K562 (cell line): ENCODE results near the gene KRTAP2-1. TPM values are rescaled to one million over a fixed set of nuclear protein-coding genes. Genes with fewer than 3 reads are reported as not detected.
"Not testable (repeated sequence)": the region's sequence is repeated elsewhere in the genome, so short reads cannot be mapped to it uniquely, and the experiment has no call there.

Experiments used
- ATAC-seq: fragments of 200-7000 bp; cut with Tn5 transposase; 3 replicates; pipeline ENCODE4 v1.9.1; 2020; ENCODE audit warnings: moderate library complexity
- BruUV-seq: library from RNA; stranded (reverse); fragments of 400-500 nt; replicated peaks from 2 replicates; lab custom pipeline; 2021; lab: Mats Ljungman, UMichigan
- CTCF ChIA-PET: fragments of 300-600 bp; formaldehyde crosslinking; extraction: SDS; loops from one replicate; lab custom pipeline; 2021; ENCODE audit warnings: low intra/inter-chr PET ratio; lab: Yijun Ruan, JAX
- POLR2A ChIA-PET: fragments of 300-600, 350-650 bp; sonication (Branson Sonifier 250); formaldehyde crosslinking; extraction: SDS; loops from one replicate; lab custom pipeline; 2021; ENCODE audit warnings: antibody characterized with exemption, inconsistent platforms; lab: Yijun Ruan, JAX
- DNase-seq, 4 experiments: peaks; one replicate each; pipeline versions ENCODE4 v3.0.0 to v3.0.0-alpha.2; 2011 to 2018; ENCODE audit warnings: low spot score in 3 of 4, mixed read lengths in 3 of 4; ENCODE audit errors: extremely low read depth in 1 of 4
- FAIRE-seq: peaks from 2 replicates; lab custom pipeline; 2011; peaks lifted over from hg19 to GRCh38; lab: Jason Lieb, UNC
- H2AFZ ChIP-seq: 2 replicates; pipeline ENCODE4 v1.6.0; 2011; ENCODE audit warnings: low read depth, low read length, control low read depth, inconsistent platforms
- H3K27ac ChIP-seq: fragments of 200-600 bp; 3 replicates; pipeline ENCODE4 v1.8.0; 2011; ENCODE audit warnings: low read depth, mild to moderate bottlenecking, control low read depth, inconsistent platforms, low read length, moderate library complexity, mixed read lengths; ENCODE audit errors: extremely low read depth
- H3K27me3 ChIP-seq, 2 experiments: fragments of 300-600 bp in 1 of 2; 2 replicates in 1 of 2; 3 replicates in 1 of 2; pipeline versions ENCODE4 v1.6.0 to v1.8.0; 2011; ENCODE audit warnings: inconsistent platforms in 2 of 2, low read length in 2 of 2, mild to moderate bottlenecking in 1 of 2, mixed read lengths in 1 of 2, moderate library complexity in 1 of 2; ENCODE audit not compliant: control insufficient read depth in 2 of 2, insufficient read depth in 2 of 2
- H3K36me3 ChIP-seq: fragments of 300-600 bp; 3 replicates; pipeline ENCODE4 v1.8.0; 2011; ENCODE audit warnings: mild to moderate bottlenecking, low read length, inconsistent platforms; ENCODE audit not compliant: control insufficient read depth, insufficient read depth
- H3K4me1 ChIP-seq, 2 experiments: fragments of 200-600 bp in 1 of 2; replicated peaks in 1 of 2; 2 replicates in 1 of 2; 3 replicates in 1 of 2; pipeline versions ENCODE4 v1.5.1 to v1.8.0; 2011; ENCODE audit warnings: inconsistent platforms in 2 of 2, low read length in 2 of 2, mild to moderate bottlenecking in 1 of 2, mixed read lengths in 1 of 2, moderate library complexity in 1 of 2; ENCODE audit not compliant: control insufficient read depth in 2 of 2, insufficient read depth in 2 of 2
- H3K4me2 ChIP-seq: 2 replicates; pipeline ENCODE4 v1.6.1; 2011; ENCODE audit warnings: low read length, control low read depth, inconsistent platforms, mixed read lengths; ENCODE audit not compliant: insufficient read depth
- H3K4me3 ChIP-seq: fragments of 200-600 bp; sonication (generic), shearing (Covaris generic); 2 replicates; pipeline ENCODE4 v1.5.1; 2016; ENCODE audit warnings: control low read depth, inconsistent platforms
- H3K79me2 ChIP-seq: fragments of 200-600 bp; 3 replicates; pipeline ENCODE4 v1.8.0; 2011; ENCODE audit warnings: low read length, inconsistent platforms; ENCODE audit not compliant: control insufficient read depth, insufficient read depth
- H3K9ac ChIP-seq, 2 experiments: 2 replicates each; pipeline versions ENCODE4 v1.6.0 to v1.6.1; 2011; ENCODE audit warnings: low read depth in 2 of 2, low read length in 2 of 2, control low read depth in 1 of 2, inconsistent platforms in 1 of 2, mild to moderate bottlenecking in 1 of 2, mixed read lengths in 1 of 2; ENCODE audit not compliant: insufficient read depth in 1 of 2
- H3K9me1 ChIP-seq: one replicate; pipeline ENCODE4 v1.6.0; 2011; ENCODE audit warnings: inconsistent platforms, mild to moderate bottlenecking, low read length, moderate library complexity; ENCODE audit not compliant: control insufficient read depth, insufficient read depth
- H3K9me3 ChIP-seq: replicated peaks from 2 replicates; pipeline ENCODE4 v1.5.1; 2011; ENCODE audit warnings: low read depth, low read length, inconsistent platforms; ENCODE audit not compliant: control insufficient read depth, insufficient read depth
- H4K20me1 ChIP-seq: replicated peaks from 2 replicates; pipeline ENCODE4 v1.6.1; 2011; ENCODE audit warnings: low read length, inconsistent platforms, mixed read lengths; ENCODE audit not compliant: control insufficient read depth, insufficient read depth
- DIDO1 ChIP-seq: fragments of 450-650 bp; IDR thresholded peaks from 2 replicates; pipeline ENCODE4 v1.6.1; 2016; ENCODE audit warnings: low read depth, missing biosample characterization, missing genetic modification characterization
- ELF2 ChIP-seq: fragments of 250-450 bp; sonication (Bioruptor Pico); IDR thresholded peaks from 2 replicates; pipeline ENCODE4 v1.5.0; 2021; ENCODE audit warnings: mild to moderate bottlenecking
- MED1 ChIP-seq: sonication (generic); formaldehyde crosslinking; IDR thresholded peaks from 2 replicates; pipeline ENCODE4 v1.8.1; 2023; ENCODE audit warnings: missing genetic modification reagents, borderline replicate concordance
- ZNF644 ChIP-seq: fragments of 200-800 bp; sonication (Bioruptor generic); IDR thresholded peaks from 2 replicates; pipeline ENCODE4 v1.6.1; 2016; ENCODE audit warnings: low read depth, missing genetic modification characterization, missing compliant biosample characterization
- ZNF668 ChIP-seq: fragments of 250-450 bp; sonication (Bioruptor Pico); IDR thresholded peaks from 2 replicates; pipeline ENCODE4 v1.8.0; 2022; ENCODE audit warnings: mild to moderate bottlenecking, inconsistent platforms
- WGBS: fragments of 100-300 bp; shearing (Covaris generic); methylation state at CpG from one replicate; pipeline ENCODE4 v1.1.6; 2016; ENCODE audit warnings: low coverage, mixed read lengths; ENCODE audit not compliant: insufficient coverage; ENCODE audit errors: missing lambda C conversion rate; 5-methylcytosine and 5-hydroxymethylcytosine counted together
- in situ Hi-C: fragments of 300-500 bp; cut with MboI; formaldehyde crosslinking; loops from 4 replicates; pipeline ENCODE4 v1.15.0; 2018; ENCODE audit warnings: inconsistent platforms, mixed read lengths
- intact Hi-C: fragments of 100-400 bp; cut with micrococcal nuclease; formaldehyde crosslinking; loops from 2 replicates; pipeline ENCODE4 v1.14.2; 2022
- polyA plus RNA-seq, 8 experiments: library from polyadenylated mRNA; depleted of rRNA in 4 of 8; stranded (reverse) in 5 of 8; unstranded in 3 of 8; fragments of >200 nt; fragmentation: Nextera tagmentation in 2 of 8; fragmentation: Illumina TruSeq in 1 of 8; extraction: Ambion mirVana in 2 of 8; extraction: Trizol in 1 of 8; gene quantifications; 2 replicates each; pipeline versions ENCODE4 v1.2.1 to v1.2.3, GENCODE V29; 2011 to 2014; ENCODE audit warnings: inconsistent platforms in 1 of 8, missing spikeins in 1 of 8
- total RNA-seq, 7 experiments: library from RNA; depleted of rRNA in 6 of 7; stranded (reverse); fragments of >200 nt in 6 of 7; fragmentation: Illumina TruSeq in 2 of 7; extraction: Trizol in 2 of 7; gene quantifications; 2 replicates each; pipeline versions ENCODE4 v1.2.1 to v1.2.3, GENCODE V29; 2011 to 2021; ENCODE audit warnings: low replicate concordance in 1 of 7
- TF ChIP-seq, protein P1 (sequence below): fragments of 450-650 bp; IDR thresholded peaks from 2 replicates; pipeline ENCODE4 v1.7.1; 2018; ENCODE audit warnings: mild to moderate bottlenecking, low read depth; ENCODE audit not compliant: partially characterized antibody

The KRTAP2-1 gene
- total and polyA plus RNA-seq, 9 of the 15 experiments (the other 6 are each of a cell fraction or from before 2014, with no cell fraction given), result not detected

DNA sequence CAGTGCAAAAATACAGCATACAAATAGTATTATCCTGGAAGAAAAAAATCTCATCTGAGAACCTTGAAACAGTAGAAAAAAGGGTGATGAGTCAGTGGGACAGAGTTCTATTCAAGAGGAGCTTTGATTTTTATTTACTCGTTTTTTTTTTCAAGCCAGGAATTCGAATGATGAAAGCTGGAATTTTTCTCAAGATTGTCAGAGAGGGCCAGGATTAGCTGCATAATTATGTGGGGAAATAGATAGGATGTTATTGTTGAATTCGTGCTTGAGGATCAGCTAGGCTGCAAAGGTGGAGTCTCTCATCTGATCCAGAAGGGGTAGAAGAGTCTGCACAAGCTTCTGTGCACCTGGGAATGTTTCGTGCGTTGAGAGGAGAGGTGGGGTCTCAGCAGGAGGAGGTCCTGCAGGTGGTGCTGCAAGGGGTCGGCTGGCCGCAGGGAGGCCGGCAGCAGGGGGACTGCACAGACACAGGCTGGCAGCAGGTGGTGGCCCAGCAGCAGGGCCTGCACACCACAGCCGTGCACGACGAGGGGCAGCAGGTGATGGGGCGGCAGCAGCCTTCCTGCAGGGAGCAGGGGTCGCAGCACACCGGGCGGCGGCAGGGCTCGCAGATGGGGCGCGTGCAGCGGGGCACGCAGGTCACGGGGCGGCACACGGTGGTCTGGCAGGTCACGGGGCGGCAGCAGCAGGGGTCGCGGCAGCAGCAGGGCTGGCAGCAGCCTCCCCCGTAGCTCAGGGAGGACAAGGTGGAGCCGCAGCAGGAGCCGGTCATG, 12.3 kb upstream of the KRTAP2-1 start:
- H3K4me2 ChIP-seq, ATAC-seq, DNase-seq, H2AFZ ChIP-seq, FAIRE-seq, intact Hi-C loops, H3K27ac ChIP-seq, H3K36me3 ChIP-seq, H4K20me1 ChIP-seq, H3K9me3 ChIP-seq, H3K9ac ChIP-seq, H3K4me1 ChIP-seq, BruUV-seq, H3K79me2 ChIP-seq, in situ Hi-C loops, H3K9me1 ChIP-seq, H3K4me3 ChIP-seq, H3K27me3 ChIP-seq: not testable (repeated sequence)
- CTCF ChIA-PET, result interaction anchor here (0.7 kb wide), 1 partner anchor 206 kb away, joined by 3 read pairs; no protein-coding TSS in a partner anchor
- POLR2A ChIA-PET, result interaction anchor here (0.9 to 1.3 kb wide), 2 partner anchors 30 to 240 kb away, joined by 3 to 4 read pairs; no protein-coding TSS in a partner anchor
- 1% methylated on average over 9 of the region's 31 CpGs for WGBS

DNA sequence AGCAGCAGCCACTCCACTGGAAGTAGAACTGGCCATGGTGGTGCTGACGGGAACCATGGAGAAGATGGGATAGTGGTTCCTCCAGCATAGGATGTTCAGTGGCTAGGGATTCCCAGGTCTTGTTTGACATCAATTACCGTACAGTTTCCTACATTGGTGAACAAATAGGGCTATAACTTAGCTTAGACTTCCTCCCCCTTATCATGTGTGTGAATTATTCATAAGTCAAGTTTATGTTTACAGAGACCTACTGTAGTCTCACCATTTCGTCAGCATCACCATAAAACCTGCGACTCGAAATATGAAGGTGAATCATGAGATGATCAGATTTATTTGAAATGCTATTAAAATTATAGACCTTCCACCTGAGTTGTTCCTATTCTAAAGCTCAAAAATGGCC, 11.6 kb upstream of the KRTAP2-1 start:
- Histone ChIP-seq H2AFZ (no peak overlapping the region), H3K9ac (no peak overlapping the region), H3K79me2 (no peaks in the 10 kb centered on the region), H3K36me3 (no peaks in the 10 kb centered on the region), H3K9me1 (no peaks in the 10 kb centered on the region), H3K4me3 (no peak overlapping the region), H4K20me1 (no peaks in the 10 kb centered on the region; the same call in 1 of the 2 replicates), H3K9me3 (no peaks in the 10 kb centered on the region), H3K4me1 (no peaks in the 10 kb centered on the region), H3K27me3 (peaks cover 4 to 5% of the 10 kb centered on the region in 2 experiments; a peak in 4 of 5 replicates), H3K4me2 (no peak overlapping the region), H3K27ac (no peak overlapping the region)
- no peak for FAIRE-seq
- CTCF ChIA-PET, result interaction anchor here (0.7 kb wide), 1 partner anchor 206 kb away, joined by 3 read pairs; no protein-coding TSS in a partner anchor
- POLR2A ChIA-PET, result interaction anchor here (0.9 to 1.3 kb wide), 2 partner anchors 29 to 239 kb away, joined by 3 to 4 read pairs; no protein-coding TSS in a partner anchor
- DNase-seq, result no peak
- BruUV-seq, result no TSS peak
- in situ Hi-C loops (no loop called here), intact Hi-C loops (no loop called here)
- ATAC-seq, result no peak
- 1% methylated on average over 5 of the region's 5 CpGs for WGBS
- TF ChIP-seq ELF2 (CRISPR knock-in tag), result no peak
- TF ChIP-seq ZNF668 (CRISPR knock-in tag), result no peak
- TF ChIP-seq MED1, result no peak
- no peak for TF ChIP-seq DIDO1 (tag)
- TF ChIP-seq, protein P1, sequence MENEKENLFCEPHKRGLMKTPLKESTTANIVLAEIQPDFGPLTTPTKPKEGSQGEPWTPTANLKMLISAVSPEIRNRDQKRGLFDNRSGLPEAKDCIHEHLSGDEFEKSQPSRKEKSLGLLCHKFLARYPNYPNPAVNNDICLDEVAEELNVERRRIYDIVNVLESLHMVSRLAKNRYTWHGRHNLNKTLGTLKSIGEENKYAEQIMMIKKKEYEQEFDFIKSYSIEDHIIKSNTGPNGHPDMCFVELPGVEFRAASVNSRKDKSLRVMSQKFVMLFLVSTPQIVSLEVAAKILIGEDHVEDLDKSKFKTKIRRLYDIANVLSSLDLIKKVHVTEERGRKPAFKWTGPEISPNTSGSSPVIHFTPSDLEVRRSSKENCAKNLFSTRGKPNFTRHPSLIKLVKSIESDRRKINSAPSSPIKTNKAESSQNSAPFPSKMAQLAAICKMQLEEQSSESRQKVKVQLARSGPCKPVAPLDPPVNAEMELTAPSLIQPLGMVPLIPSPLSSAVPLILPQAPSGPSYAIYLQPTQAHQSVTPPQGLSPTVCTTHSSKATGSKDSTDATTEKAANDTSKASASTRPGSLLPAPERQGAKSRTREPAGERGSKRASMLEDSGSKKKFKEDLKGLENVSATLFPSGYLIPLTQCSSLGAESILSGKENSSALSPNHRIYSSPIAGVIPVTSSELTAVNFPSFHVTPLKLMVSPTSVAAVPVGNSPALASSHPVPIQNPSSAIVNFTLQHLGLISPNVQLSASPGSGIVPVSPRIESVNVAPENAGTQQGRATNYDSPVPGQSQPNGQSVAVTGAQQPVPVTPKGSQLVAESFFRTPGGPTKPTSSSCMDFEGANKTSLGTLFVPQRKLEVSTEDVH, result no peak
- no peak for TF ChIP-seq ZNF644 (tag)
